CD4-positive, alpha-beta T cell treated with Interleukin-21 for 1 hour (primary cell): ENCODE data around the gene ZC4H2.
"Not testable (repeated sequence)": the region's sequence is repeated elsewhere in the genome, so short reads cannot be mapped to it uniquely, and the experiment has no call there.

Experiments
- DNase-seq: peaks from one replicate; pipeline ENCODE4 v3.0.0-alpha.2; 2020

Gene ZC4H2

GRCh38 chrX:64975989-64976672 is at the start of gene ZC4H2:
Gene ZC4H2, minus strand, starts transcription at chrX:64976450. Its CDS starts 73 bp downstream, at chrX:64976377.
- peak; percentile 78 for DNase-seq

- no peak for DNase-seq
These were observed 41.2 kb upstream of the ZC4H2 start for GRCh38 chrX:65017451-65017850.

DNA sequence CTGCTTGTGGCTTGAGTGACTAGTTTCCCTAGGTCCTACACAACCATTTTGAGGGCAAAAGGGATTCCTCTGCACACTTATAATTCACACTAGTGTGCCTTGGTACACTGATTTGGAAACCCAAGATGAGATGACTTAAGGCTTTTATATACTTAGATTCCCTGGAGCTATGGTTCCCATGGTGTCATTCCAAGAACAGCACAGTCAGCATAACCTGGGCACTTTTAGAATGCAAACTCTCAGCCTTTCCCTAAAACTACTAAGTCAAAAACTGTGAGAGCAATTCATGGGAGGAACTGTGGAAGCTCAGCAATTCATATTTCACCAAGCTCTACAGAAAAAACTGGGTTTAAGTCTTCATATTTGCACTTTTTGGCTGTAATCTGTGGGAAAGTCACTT is 38.0 kb upstream of the ZC4H2 start:
- no peak for DNase-seq

DNA sequence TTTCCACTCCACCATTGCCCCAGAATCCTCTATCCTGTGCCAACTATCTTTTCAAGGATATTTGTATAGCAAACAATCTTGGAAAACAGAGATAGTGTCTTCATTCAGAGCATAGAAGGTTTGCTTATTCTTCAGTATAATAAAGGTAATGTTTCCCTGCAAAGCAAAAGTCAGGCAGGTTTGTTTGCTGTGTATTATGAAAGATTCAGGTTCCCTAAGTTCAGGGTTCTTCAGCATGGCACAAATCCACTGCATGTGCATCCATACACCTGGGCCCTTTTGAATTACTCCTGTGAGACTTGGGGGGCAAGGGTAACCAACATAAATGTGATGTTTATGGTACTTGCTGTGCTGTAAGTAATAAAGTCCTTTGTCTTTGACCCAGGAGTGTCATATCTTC is 33.2 kb upstream of the ZC4H2 start:
- DNase-seq: no peak

GRCh38 chrX:65002208-65002607 is 26.0 kb upstream of the ZC4H2 start:
- DNase-seq: not testable (repeated sequence)

DNA sequence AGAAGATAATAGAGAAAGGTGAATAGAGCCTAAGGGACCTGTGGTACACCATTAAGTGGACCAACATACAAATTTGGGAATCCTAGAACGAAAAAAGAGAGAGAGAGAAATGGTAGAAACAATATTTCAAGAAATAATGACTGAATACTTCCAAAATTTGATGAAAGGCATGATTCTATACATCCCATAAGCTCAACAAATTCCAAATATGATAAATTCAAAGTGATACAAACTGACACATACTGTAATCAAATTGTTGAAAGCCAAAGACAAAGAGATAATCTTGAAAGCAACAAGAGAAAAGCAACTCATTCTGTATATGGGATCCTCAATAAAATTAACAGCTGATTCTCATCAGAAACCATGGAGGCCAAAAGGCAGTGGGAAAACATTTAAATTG is 20.6 kb upstream of the ZC4H2 start:
- DNase-seq: no peak

- DNase-seq: no peak
These were observed 18.0 kb upstream of the ZC4H2 start for GRCh38 chrX:64994131-64994798.

- no peak for DNase-seq
These were observed 1.6 kb upstream of the ZC4H2 start for GRCh38 chrX:64977830-64978229.

DNA sequence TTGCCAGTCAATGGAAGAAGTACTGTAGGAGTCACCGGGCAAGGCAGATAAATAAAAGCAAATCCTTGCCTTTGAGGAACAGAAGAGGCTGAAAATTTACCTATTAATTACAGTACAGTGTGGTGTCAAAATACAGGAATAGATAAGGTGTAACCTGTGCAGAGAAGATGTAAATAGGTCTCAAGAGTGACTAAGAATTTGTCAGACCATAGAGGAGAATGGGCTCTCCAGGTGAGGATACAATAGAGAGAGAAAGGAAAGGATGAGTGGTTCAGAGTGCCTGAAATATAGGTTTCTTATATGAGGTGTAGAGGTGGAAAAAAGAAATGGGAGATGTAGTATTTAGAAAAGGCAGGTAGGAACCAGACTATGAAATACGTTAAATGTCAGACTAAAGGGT is 801 bp upstream of the ZC4H2 start:
- DNase-seq: no peak

GRCh38 chrX:64976673-64977040 is 407 bp upstream of the ZC4H2 start:
- DNase-seq: no peak

DNA sequence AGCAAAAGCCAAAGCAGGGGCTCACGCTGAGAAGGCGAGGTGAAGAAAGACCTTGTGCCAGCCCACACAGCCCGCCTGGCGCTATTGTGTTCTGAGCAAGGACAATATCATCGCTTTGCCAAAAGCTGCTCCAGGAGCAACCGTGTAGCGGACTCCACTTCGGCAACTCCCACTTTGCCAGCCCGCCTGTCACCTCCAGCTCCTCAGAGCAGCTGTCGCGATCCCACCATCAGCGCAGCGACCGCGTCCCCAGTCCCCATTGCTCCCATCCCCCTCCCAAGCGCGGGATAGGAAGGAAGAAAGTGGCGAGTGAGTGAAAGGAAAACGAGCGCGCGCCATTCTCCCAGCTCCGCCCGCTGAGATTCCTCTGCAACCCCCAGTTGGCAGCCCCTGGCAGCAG is 759 bp downstream of the ZC4H2 start:
- DNase-seq: peak; percentile 13

GRCh38 chrX:64925480-64925879 is 50.8 kb downstream of the ZC4H2 start:
- no peak for DNase-seq

DNA sequence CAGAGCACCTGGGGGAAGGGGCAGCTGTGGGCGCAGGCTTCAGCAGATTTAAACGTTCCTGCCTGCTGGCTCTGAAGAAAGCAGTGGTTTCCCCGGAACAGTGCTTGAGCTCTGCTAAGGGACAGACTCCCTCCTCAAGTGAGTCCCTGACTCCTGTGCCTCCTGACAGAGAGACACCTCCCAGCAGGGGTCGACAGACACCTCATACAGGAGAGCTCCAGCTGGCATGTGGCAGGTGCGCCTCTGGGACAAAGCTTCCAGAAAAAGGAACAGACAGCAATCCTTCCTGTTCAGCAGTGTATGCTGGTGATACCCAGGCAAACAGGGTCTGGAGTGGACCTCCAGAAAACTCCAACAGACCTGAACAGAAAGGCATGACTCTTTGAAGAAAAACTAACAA is 68.1 kb downstream of the ZC4H2 start:
- DNase-seq: no peak

GRCh38 chrX:64894454-64895038 is 81.7 kb downstream of the ZC4H2 start:
- peak; percentile 34 for DNase-seq

GRCh38 chrX:64885850-64886249 is 90.4 kb downstream of the ZC4H2 start:
- DNase-seq: no peak

GRCh38 chrX:64878709-64879108 is 97.5 kb downstream of the ZC4H2 start:
- not testable (repeated sequence) for DNase-seq

DNA sequence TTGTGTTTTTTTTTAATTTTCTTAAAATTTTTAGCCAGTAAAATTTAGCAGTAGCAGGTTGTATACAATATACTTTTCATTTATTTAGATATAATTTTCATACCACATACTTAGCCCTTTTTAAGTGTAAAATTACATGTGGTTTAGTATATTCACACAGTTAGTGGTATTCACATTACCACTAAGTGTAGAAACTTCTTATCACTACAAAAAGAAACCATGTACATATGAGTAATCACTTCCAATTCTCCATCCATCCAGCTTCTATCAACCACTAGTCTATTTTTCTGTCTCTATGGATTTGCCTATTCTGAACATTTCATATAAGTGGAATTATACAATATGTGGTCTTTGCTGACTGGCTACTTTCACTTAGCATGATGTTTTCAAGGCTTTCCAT is 109.0 kb downstream of the ZC4H2 start:
- DNase-seq: no peak
